Liver (tissue), 9 donors: ENCODE data around the gene TRIM56. TPM values are rescaled to one million over a fixed set of nuclear protein-coding genes. Genes with fewer than 3 reads are reported as not detected.

Source experiments
- DNase-seq: peaks from one replicate; pipeline ENCODE4 v3.0.0-alpha.2; 2017; ENCODE audit warnings: low spot score
- H3K27ac ChIP-seq, 2 donors: one replicate each; pipeline ENCODE4 v1.7.0; 2013; ENCODE audit warnings: inconsistent platforms in 2 of 2, low read length in 2 of 2, control low read depth in 1 of 2, low read depth in 1 of 2, mild to moderate bottlenecking in 1 of 2
- H3K27me3 ChIP-seq, 4 donors: one replicate each; pipeline versions ENCODE4 v1.6.1 to v1.7.0; 2013; ENCODE audit warnings: low read length in 3 of 4, inconsistent platforms in 1 of 4, mild to moderate bottlenecking in 1 of 4, moderate library complexity in 1 of 4; ENCODE audit not compliant: control insufficient read depth in 4 of 4, insufficient read depth in 4 of 4
- H3K36me3 ChIP-seq, 4 donors: one replicate each; pipeline versions ENCODE4 v1.6.1 to v1.7.0; 2013; ENCODE audit warnings: low read length in 3 of 4, mild to moderate bottlenecking in 3 of 4, low read depth in 1 of 4, moderate library complexity in 1 of 4; ENCODE audit not compliant: control insufficient read depth in 4 of 4, insufficient read depth in 3 of 4
- H3K4me1 ChIP-seq, 4 donors: one replicate each; pipeline versions ENCODE4 v1.6.1 to v1.7.0; 2013; ENCODE audit warnings: low read length in 3 of 4, mild to moderate bottlenecking in 3 of 4, moderate library complexity in 1 of 4; ENCODE audit not compliant: control insufficient read depth in 4 of 4, insufficient read depth in 4 of 4
- H3K4me3 ChIP-seq, 3 donors: one replicate each; pipeline versions ENCODE4 v1.6.1 to v1.7.0; 2013; ENCODE audit warnings: low read length in 3 of 3, control low read depth in 1 of 3, low read depth in 1 of 3, mild to moderate bottlenecking in 1 of 3
- H3K9ac ChIP-seq, 2 donors: one replicate each; pipeline ENCODE4 v1.7.0; 2013; ENCODE audit warnings: low read length in 2 of 2, mild to moderate bottlenecking in 2 of 2, moderate library complexity in 2 of 2, control low read depth in 1 of 2, low read depth in 1 of 2
- H3K9me3 ChIP-seq, 4 donors: one replicate each; pipeline versions ENCODE4 v1.6.1 to v1.7.0; 2013; ENCODE audit warnings: low read length in 3 of 4; ENCODE audit not compliant: control insufficient read depth in 4 of 4
- EGR1 ChIP-seq, 2 donors: IDR thresholded peaks; 2 replicates each; pipeline ENCODE4 v1.6.1; 2016 to 2018; ENCODE audit warnings: antibody characterized with exemption in 2 of 2, low read depth in 2 of 2
- FOXA1 ChIP-seq: IDR thresholded peaks from 2 replicates; pipeline ENCODE4 v1.6.1; 2016; ENCODE audit warnings: antibody characterized with exemption
- FOXA2 ChIP-seq: IDR thresholded peaks from 2 replicates; pipeline ENCODE4 v1.6.1; 2016; ENCODE audit warnings: antibody characterized with exemption
- GABPA ChIP-seq, 2 donors: IDR thresholded peaks in 1 of 2; conservative IDR thresholded peaks in 1 of 2; 2 replicates each; pipeline ENCODE4 v1.6.1; 2016; ENCODE audit warnings: antibody characterized with exemption in 2 of 2, mild to moderate bottlenecking in 1 of 2, moderate library complexity in 1 of 2
- HNF4A ChIP-seq, 2 donors: conservative IDR thresholded peaks; 2 replicates each; pipeline ENCODE4 v1.6.1; 2016; ENCODE audit warnings: antibody characterized with exemption in 2 of 2, mild to moderate bottlenecking in 2 of 2
- HNF4G ChIP-seq: IDR thresholded peaks from 2 replicates; pipeline ENCODE4 v1.6.1; 2016; ENCODE audit warnings: antibody characterized with exemption
- JUND ChIP-seq, 2 donors: IDR thresholded peaks; 2 replicates each; pipeline ENCODE4 v1.6.1; 2016; ENCODE audit warnings: antibody characterized with exemption in 2 of 2
- NR2F2 ChIP-seq: IDR thresholded peaks from 2 replicates; pipeline ENCODE4 v1.6.1; 2016; ENCODE audit warnings: antibody characterized with exemption
- RAD21 ChIP-seq, 2 donors: IDR thresholded peaks; 2 replicates each; pipeline ENCODE4 v1.6.1; 2016; ENCODE audit warnings: antibody characterized with exemption in 2 of 2, mild to moderate bottlenecking in 2 of 2
- RXRA ChIP-seq, 2 donors: IDR thresholded peaks; 2 replicates each; pipeline ENCODE4 v1.6.1; 2017 to 2018; ENCODE audit warnings: antibody characterized with exemption in 2 of 2, mild to moderate bottlenecking in 1 of 2
- SP1 ChIP-seq: IDR thresholded peaks from 2 replicates; pipeline ENCODE4 v1.6.1; 2018; ENCODE audit warnings: antibody characterized with exemption, mild to moderate bottlenecking
- TAF1 ChIP-seq: conservative IDR thresholded peaks from 2 replicates; pipeline ENCODE4 v1.6.1; 2016; ENCODE audit warnings: antibody characterized with exemption, mild to moderate bottlenecking
- YY1 ChIP-seq: IDR thresholded peaks from 2 replicates; pipeline ENCODE4 v1.6.1; 2016; ENCODE audit warnings: antibody characterized with exemption, mild to moderate bottlenecking
- WGBS: extraction: QIAGEN DNeasy Blood & Tissue Kit; methylation state at CpG from one replicate; pipeline ENCODE4 v1.1.7; 2013; 5-methylcytosine and 5-hydroxymethylcytosine counted together
- polyA plus RNA-seq, 2 donors: library from polyadenylated mRNA; stranded (reverse) in 1 of 2; unstranded in 1 of 2; fragments of 200-250 nt in 1 of 2; fragments of >200 nt in 1 of 2; fragmentation: Nextera tagmentation in 1 of 2; extraction: Ambion mirVana in 1 of 2; gene quantifications; one replicate each; pipeline versions ENCODE4 v1.2.1 to v1.2.3, GENCODE V29; 2013 to 2015
- total RNA-seq, 2 donors: library from RNA; depleted of rRNA; stranded (reverse); fragments of >200 nt; gene quantifications; one replicate each; pipeline ENCODE4 v1.2.3, GENCODE V29; 2014
- TF ChIP-seq, protein P1 (sequence below): IDR thresholded peaks from 2 replicates; pipeline ENCODE4 v1.6.1; 2016; ENCODE audit warnings: antibody characterized with exemption
- TF ChIP-seq, protein P2 (sequence below): IDR thresholded peaks from 2 replicates; pipeline ENCODE4 v1.6.1; 2016; ENCODE audit warnings: antibody characterized with exemption, mild to moderate bottlenecking
- TF ChIP-seq, protein P3 (sequence below): IDR thresholded peaks from 2 replicates; pipeline ENCODE4 v1.6.1; 2016; ENCODE audit warnings: antibody characterized with exemption
- TF ChIP-seq, protein P4 (sequence below): IDR thresholded peaks from 2 replicates; pipeline ENCODE4 v1.6.1; 2016; ENCODE audit warnings: antibody characterized with exemption
- TF ChIP-seq, protein P5 (sequence below): fragments of 150-350 bp; IDR thresholded peaks from 2 replicates; pipeline ENCODE4 v1.5.1; 2017; ENCODE audit warnings: improper control_type of control experiment, low read depth, low read length; ENCODE audit not compliant: missing input control
- donor health status: healthy.
- donor health status: healthy.
- donor health status: healthy.
- donor health status: healthy.
- donor health status: healthy.

TRIM56 gene
- total and polyA plus RNA-seq, 4 donors = 4.8 to 15.6 (median 7.6) TPM

DNA sequence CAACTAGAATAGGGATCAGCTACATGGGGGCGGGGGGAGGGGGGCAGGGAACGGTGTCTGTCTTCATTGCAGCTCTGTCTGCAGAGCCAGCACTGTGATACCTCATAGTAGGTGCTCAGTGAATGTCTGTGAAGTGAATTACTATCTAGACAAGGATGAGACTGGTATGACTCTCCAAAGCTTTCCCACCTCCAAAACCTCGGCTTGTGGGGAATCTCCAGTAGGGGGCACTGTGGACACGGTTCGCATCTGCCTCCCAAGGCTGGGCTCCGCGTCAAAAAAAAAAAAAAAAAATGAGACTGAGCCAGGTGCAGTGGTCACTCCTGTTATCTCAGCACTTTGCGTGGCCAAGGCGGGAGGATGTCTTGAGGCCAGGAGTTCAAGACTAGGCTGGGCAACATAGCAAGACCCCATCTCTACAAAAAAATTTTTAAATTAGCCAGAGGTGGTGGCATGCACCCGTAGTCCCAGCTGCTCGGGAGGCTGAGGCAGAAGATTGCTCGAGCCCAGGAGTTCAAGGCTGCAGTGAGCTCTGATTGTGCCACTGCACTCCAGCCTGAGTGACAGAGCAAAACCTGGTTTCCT is 9.6 kb downstream of the TRIM56 start:
- peak; percentile 79 for DNase-seq
- H3K36me3 ChIP-seq = peaks cover 0 to 4% (median under 1%) of the 10 kb centered on the region in 4 donors
- no peaks in the 10 kb centered on the region for H3K9me3 ChIP-seq
- peak overlapping the region; percentile 15 to 43 for H3K27ac ChIP-seq
- WGBS = 29% methylated on average over 12 of the region's 12 CpGs
- no peak for TF ChIP-seq EGR1 (IDR thresholded peaks at IDR 0.05; ENCODE audit: low read depth in 2 of 2)
- no peak for TF ChIP-seq NR2F2
- TF ChIP-seq GABPA (IDR thresholded peaks at IDR 0.05 in 1 of 2, conservative IDR thresholded peaks at IDR 0.05 in 1 of 2) = no peak
- TF ChIP-seq, protein P1, sequence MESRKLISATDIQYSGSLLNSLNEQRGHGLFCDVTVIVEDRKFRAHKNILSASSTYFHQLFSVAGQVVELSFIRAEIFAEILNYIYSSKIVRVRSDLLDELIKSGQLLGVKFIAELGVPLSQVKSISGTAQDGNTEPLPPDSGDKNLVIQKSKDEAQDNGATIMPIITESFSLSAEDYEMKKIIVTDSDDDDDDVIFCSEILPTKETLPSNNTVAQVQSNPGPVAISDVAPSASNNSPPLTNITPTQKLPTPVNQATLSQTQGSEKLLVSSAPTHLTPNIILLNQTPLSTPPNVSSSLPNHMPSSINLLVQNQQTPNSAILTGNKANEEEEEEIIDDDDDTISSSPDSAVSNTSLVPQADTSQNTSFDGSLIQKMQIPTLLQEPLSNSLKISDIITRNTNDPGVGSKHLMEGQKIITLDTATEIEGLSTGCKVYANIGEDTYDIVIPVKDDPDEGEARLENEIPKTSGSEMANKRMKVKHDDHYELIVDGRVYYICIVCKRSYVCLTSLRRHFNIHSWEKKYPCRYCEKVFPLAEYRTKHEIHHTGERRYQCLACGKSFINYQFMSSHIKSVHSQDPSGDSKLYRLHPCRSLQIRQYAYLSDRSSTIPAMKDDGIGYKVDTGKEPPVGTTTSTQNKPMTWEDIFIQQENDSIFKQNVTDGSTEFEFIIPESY = no peak
- no peak for TF ChIP-seq RXRA (IDR thresholded peaks at IDR 0.05)
- TF ChIP-seq SP1 = no peak
- TF ChIP-seq FOXA2 = no peak
- TF ChIP-seq, protein P2, sequence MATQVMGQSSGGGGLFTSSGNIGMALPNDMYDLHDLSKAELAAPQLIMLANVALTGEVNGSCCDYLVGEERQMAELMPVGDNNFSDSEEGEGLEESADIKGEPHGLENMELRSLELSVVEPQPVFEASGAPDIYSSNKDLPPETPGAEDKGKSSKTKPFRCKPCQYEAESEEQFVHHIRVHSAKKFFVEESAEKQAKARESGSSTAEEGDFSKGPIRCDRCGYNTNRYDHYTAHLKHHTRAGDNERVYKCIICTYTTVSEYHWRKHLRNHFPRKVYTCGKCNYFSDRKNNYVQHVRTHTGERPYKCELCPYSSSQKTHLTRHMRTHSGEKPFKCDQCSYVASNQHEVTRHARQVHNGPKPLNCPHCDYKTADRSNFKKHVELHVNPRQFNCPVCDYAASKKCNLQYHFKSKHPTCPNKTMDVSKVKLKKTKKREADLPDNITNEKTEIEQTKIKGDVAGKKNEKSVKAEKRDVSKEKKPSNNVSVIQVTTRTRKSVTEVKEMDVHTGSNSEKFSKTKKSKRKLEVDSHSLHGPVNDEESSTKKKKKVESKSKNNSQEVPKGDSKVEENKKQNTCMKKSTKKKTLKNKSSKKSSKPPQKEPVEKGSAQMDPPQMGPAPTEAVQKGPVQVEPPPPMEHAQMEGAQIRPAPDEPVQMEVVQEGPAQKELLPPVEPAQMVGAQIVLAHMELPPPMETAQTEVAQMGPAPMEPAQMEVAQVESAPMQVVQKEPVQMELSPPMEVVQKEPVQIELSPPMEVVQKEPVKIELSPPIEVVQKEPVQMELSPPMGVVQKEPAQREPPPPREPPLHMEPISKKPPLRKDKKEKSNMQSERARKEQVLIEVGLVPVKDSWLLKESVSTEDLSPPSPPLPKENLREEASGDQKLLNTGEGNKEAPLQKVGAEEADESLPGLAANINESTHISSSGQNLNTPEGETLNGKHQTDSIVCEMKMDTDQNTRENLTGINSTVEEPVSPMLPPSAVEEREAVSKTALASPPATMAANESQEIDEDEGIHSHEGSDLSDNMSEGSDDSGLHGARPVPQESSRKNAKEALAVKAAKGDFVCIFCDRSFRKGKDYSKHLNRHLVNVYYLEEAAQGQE = no peak
- TF ChIP-seq, protein P3, sequence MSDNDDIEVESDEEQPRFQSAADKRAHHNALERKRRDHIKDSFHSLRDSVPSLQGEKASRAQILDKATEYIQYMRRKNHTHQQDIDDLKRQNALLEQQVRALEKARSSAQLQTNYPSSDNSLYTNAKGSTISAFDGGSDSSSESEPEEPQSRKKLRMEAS = no peak
- TF ChIP-seq TAF1 = no peak
- TF ChIP-seq, protein P4, sequence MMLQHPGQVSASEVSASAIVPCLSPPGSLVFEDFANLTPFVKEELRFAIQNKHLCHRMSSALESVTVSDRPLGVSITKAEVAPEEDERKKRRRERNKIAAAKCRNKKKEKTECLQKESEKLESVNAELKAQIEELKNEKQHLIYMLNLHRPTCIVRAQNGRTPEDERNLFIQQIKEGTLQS = no peak
- peak in 1 of 2 donors; percentile 19 for TF ChIP-seq HNF4A (conservative IDR thresholded peaks at IDR 0.05)
- no peak for TF ChIP-seq YY1
- peak; percentile 85 to 88 for TF ChIP-seq RAD21 (IDR thresholded peaks at IDR 0.05)
- TF ChIP-seq FOXA1 = no peak
- TF ChIP-seq, protein P5, sequence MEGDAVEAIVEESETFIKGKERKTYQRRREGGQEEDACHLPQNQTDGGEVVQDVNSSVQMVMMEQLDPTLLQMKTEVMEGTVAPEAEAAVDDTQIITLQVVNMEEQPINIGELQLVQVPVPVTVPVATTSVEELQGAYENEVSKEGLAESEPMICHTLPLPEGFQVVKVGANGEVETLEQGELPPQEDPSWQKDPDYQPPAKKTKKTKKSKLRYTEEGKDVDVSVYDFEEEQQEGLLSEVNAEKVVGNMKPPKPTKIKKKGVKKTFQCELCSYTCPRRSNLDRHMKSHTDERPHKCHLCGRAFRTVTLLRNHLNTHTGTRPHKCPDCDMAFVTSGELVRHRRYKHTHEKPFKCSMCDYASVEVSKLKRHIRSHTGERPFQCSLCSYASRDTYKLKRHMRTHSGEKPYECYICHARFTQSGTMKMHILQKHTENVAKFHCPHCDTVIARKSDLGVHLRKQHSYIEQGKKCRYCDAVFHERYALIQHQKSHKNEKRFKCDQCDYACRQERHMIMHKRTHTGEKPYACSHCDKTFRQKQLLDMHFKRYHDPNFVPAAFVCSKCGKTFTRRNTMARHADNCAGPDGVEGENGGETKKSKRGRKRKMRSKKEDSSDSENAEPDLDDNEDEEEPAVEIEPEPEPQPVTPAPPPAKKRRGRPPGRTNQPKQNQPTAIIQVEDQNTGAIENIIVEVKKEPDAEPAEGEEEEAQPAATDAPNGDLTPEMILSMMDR = peak; percentile 75
- TF ChIP-seq JUND (IDR thresholded peaks at IDR 0.05) = no peak
- no peak for TF ChIP-seq HNF4G
- no peak overlapping the region for H3K4me3 ChIP-seq
- peaks cover under 1 to 27% (median 18%) of the 10 kb centered on the region in 4 donors for H3K4me1 ChIP-seq
- H3K27me3 ChIP-seq = no peaks in the 10 kb centered on the region
- no peak overlapping the region for H3K9ac ChIP-seq
